ENCODE results near the gene PDS5B.
A peak's percentile ranks its signal among the peaks of the same experiment; 100 is the strongest.

PDS5B gene

GRCh38 chr13:32592082-32592481 is 5.8 kb downstream of the PDS5B start:
- DNase-seq (ENCODE audit: low spot score): no peak

GRCh38 chr13:32594157-32594738 is 8.0 kb downstream of the PDS5B start:
- DNase-seq (ENCODE audit: low spot score): no peak

- DNase-seq (ENCODE audit: low spot score): no peak
Observed at GRCh38 chr13:32595306-32595705, 9.1 kb downstream of the PDS5B start.

- DNase-seq (ENCODE audit: low spot score): no peak
Observed at GRCh38 chr13:32600890-32601289, 14.6 kb downstream of the PDS5B start.

GRCh38 chr13:32609428-32609827 is 23.2 kb downstream of the PDS5B start:
- no peak for DNase-seq (ENCODE audit: low spot score)

- no peak for DNase-seq (ENCODE audit: low spot score)
Observed at GRCh38 chr13:32610538-32610937, 24.3 kb downstream of the PDS5B start.

GRCh38 chr13:32610977-32611376 is 24.7 kb downstream of the PDS5B start:
- DNase-seq (ENCODE audit: low spot score): no peak

- no peak for DNase-seq (ENCODE audit: low spot score)
Observed at GRCh38 chr13:32616883-32617511, 30.7 kb downstream of the PDS5B start.

- DNase-seq (ENCODE audit: low spot score): no peak
Observed at GRCh38 chr13:32622827-32623226, 36.6 kb downstream of the PDS5B start.

GRCh38 chr13:32624441-32624840 is 38.2 kb downstream of the PDS5B start:
- DNase-seq (ENCODE audit: low spot score): no peak

GRCh38 chr13:32627793-32628192 is 41.5 kb downstream of the PDS5B start:
- no peak for DNase-seq (ENCODE audit: low spot score)

GRCh38 chr13:32629313-32629712 is 43.1 kb downstream of the PDS5B start:
- no peak for DNase-seq (ENCODE audit: low spot score)

- no peak for DNase-seq (ENCODE audit: low spot score)
Observed at GRCh38 chr13:32629866-32630265, 43.6 kb downstream of the PDS5B start.

- no peak for DNase-seq (ENCODE audit: low spot score)
Observed at GRCh38 chr13:32632343-32632909, 46.2 kb downstream of the PDS5B start.

- DNase-seq (ENCODE audit: low spot score): no peak
Observed at GRCh38 chr13:32636711-32637110, 50.5 kb downstream of the PDS5B start.

GRCh38 chr13:32638739-32639138 is 52.5 kb downstream of the PDS5B start:
- DNase-seq (ENCODE audit: low spot score): no peak

GRCh38 chr13:32639502-32640105 is 53.4 kb downstream of the PDS5B start:
- DNase-seq (ENCODE audit: low spot score): peak; percentile 41

GRCh38 chr13:32642316-32642715 is 56.1 kb downstream of the PDS5B start:
- no peak for DNase-seq (ENCODE audit: low spot score)

- no peak for DNase-seq (ENCODE audit: low spot score)
Observed at GRCh38 chr13:32642858-32643257, 56.6 kb downstream of the PDS5B start.

- DNase-seq (ENCODE audit: low spot score): no peak
Observed at GRCh38 chr13:32645854-32646253, 59.6 kb downstream of the PDS5B start.

GRCh38 chr13:32647926-32648325 is 61.7 kb downstream of the PDS5B start:
- peak; percentile 12 for DNase-seq (ENCODE audit: low spot score)

GRCh38 chr13:32650705-32651311 is 64.6 kb downstream of the PDS5B start:
- peak; percentile 41 for DNase-seq (ENCODE audit: low spot score)

- no peak for DNase-seq (ENCODE audit: low spot score)
Observed at GRCh38 chr13:32657309-32657708, 71.1 kb downstream of the PDS5B start.

All from germinal center (tissue), 1 donor.